Tongue (tissue), 2 donors: ENCODE data around the gene CFAP91. TPM values are rescaled to one million over a fixed set of nuclear protein-coding genes. Genes with fewer than 3 reads are reported as not detected.
A peak's percentile ranks its signal among the peaks of the same experiment; 100 is the strongest.

Source experiments
- DNase-seq: peaks from one replicate; pipeline ENCODE4 v3.0.0-alpha.2; 2015
- total RNA-seq: library from RNA; depleted of rRNA; stranded (reverse); fragments of >200 nt; gene quantifications from one replicate; pipeline ENCODE4 v1.2.3, GENCODE V29; 2014

CFAP91 gene
- total RNA-seq = 2.1 TPM

- peak; percentile 95 for DNase-seq
These were observed at the start of gene CFAP91 for GRCh38 chr3:119702530-119703527. CFAP91 (plus strand) TSS chr3:119703022; CDS start chr3:119703099, 77 bp downstream.

GRCh38 chr3:119653876-119654275 lies 48.9 kb upstream of the CFAP91 start:
- no peak for DNase-seq

GRCh38 chr3:119657887-119658702 lies 44.7 kb upstream of the CFAP91 start:
- DNase-seq = no peak

DNA sequence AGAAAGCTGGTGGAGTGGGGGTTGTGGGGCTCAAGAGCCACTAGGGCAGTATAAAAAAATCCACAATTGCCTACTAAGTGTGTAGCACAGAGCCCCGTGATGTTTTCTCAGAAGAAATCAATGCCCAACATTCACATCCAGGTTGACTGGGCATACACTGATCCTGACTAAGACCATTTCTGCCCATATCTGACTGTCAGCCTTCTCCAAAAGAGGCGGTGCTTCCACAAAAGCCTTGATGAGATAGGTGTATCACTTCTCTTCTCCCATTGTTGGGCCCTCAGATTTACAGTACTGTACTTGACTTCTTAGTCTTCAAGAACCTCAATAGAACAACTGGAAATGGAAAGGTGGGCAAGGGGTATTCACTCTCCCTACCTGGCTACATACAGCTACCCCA lies 43.8 kb upstream of the CFAP91 start:
- no peak for DNase-seq

DNA sequence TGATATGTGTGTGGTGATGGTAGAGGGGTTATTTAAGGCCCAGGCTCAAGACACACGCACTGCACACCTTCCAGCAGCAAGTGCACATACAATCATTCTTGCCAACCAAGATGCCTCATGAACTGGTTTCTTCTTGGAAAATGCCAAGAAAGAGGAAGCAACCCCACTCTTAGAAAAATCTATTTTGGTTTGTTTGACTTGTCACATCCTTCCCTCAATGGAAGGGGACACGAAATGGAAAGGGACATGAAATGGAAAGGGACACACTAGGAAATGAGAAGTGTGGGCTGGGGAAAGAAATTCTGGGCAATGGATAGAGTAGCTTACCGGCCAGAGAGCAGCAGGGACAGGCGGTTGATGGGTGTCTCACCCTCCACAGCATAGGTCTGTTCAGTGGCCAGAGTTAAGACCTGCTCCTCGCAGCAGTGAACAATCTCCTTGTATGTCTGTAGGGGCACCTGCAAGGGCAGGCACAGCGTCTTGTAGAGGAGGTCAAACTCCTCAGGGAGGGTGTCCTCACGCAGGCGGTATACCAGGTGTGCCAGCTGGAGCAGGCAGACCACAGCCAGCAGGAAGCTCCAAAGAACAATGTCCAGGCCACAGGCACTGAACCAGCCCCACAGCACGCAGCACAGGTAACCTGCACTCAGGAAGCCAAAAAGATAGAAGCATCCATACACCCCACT lies 43.1 kb upstream of the CFAP91 start:
- DNase-seq = no peak

GRCh38 chr3:119660474-119661440 lies 42.1 kb upstream of the CFAP91 start, which contains the start of gene POPDC2:
POPDC2 (minus strand) TSS chr3:119660589; CDS start chr3:119660423, 166 bp downstream.
- peak; percentile 51 for DNase-seq

- DNase-seq = peak; percentile 88
These were observed 40.0 kb upstream of the CFAP91 start for GRCh38 chr3:119662604-119663373.

DNA sequence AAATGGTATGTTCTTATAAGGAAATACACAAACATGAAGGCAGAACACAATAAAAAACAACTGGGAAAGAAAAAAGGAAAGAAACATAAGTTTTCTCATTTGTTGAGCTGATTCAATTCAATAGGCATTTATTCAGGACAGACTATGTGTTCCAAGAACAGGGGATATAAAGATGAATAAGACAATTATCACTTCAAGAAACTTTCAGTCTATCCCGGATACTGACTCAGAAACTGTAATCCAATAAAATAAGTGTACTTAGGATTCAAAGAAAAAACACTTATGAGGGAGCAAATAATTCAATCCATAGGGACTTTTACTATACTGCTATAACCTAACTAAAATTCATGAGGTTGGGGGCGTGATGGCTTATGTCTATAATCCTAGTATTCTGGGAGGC lies 38.9 kb upstream of the CFAP91 start:
- no peak for DNase-seq

GRCh38 chr3:119664370-119664769 lies 38.5 kb upstream of the CFAP91 start:
- no peak for DNase-seq

GRCh38 chr3:119664850-119665379 lies 37.9 kb upstream of the CFAP91 start:
- DNase-seq = no peak

DNA sequence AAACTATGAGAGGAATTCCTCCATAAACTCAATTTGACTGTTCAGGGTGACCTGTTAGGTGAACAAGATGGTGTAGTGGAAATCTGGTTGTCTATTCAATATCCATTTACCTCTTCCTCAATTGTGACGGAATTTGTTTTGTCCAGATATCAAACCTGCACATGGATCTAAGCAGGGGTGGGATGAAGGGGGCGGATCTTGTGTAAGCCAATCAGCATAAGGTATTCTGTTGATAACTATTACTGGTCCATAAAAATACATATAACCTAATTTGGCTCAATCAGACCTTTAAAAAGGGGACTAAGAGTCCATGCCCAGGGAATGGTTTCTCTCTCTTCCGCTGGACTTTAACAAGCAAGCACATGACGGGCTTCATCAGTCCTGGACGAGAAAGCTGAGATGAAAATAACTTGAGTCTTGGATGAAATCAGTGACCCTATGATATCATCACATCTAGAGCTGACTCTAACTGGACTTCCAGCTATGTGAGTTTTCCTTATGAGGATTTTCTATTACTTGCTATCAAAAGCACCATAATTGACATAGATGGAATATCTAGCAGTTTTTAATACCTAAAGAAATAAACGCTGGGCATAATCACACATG lies 36.8 kb upstream of the CFAP91 start:
- DNase-seq = no peak

DNA sequence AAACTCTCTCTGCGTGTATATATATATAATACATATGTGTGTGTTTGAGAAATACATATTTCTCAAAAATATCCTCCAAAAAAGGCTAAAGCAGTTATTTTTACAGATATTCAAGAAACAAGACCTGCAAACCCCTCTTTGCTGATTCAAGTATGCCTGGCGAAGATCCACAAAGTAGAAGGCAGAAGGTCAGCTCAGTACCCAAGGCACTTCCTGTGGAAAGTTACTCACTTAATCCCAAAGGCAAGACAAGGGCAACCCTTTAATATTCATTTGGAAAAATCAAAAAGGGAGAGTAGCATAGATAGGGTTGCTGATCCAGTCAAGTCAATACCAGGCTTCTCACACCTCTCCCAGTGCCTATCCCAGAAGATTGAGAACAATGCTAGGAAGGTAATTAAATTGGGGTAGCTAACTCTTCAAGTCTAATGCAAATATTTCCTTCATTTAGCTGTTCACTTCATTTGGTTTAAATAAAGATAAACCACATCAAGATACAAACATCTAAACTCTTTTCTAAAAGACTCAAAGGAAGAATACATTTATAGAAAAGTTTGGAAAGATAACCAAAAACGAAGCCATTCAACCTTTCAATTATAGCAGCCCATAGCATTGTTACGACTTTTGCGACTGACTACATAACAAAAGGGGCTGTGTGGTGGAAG lies 32.8 kb upstream of the CFAP91 start:
- DNase-seq = no peak

GRCh38 chr3:119672776-119673175 lies 30.0 kb upstream of the CFAP91 start:
- no peak for DNase-seq

DNA sequence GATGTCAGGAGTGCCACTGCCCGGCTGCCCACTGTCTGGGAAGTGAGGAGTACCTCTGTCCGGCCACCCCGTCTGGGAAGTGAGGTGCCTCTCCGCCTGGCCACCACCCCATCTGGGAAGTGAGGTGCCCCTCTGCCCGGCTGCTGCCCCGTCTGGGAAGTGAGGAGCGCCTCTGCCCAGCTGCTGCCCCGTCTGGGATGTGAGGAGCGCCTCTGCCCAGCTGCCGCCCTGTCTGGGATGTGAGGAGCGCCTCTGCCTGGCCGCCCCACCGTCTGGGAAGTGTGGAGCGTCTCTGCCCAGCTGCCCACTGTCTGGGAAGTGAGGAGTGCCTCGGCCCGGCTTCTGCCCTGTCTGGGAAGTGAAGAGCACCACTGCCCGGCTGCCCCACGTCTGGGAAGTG lies 28.9 kb upstream of the CFAP91 start:
- no peak for DNase-seq

DNA sequence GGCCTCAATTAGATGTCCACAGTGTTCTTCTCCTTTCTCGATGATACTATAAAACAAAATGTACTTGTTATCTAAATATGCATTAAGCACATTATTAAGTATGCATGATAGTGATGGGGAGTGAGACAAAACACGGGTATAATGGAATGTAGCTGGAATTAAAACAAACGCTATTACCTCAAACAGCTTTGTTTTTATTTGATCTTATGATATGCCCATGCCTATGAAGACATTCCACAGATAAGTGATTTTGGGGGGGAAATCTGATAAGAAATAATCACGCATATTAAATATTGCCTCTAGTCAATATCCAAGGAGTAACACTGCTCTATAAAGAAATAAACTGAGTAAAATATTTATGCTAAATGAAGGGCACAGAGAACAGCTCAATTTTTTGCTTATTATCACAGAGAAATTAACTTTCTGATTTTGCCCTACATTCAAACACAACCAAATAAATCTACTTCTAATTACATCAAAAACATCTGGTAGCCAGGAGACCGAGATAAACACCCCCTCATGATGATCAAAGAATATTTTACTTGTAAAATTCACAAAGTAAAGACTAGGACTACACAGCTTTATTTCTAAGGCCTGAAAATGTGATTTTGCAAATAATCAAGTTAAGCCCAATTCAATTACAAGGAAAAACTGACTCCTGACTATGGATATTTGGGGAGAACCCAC lies 27.5 kb upstream of the CFAP91 start:
- no peak for DNase-seq

DNA sequence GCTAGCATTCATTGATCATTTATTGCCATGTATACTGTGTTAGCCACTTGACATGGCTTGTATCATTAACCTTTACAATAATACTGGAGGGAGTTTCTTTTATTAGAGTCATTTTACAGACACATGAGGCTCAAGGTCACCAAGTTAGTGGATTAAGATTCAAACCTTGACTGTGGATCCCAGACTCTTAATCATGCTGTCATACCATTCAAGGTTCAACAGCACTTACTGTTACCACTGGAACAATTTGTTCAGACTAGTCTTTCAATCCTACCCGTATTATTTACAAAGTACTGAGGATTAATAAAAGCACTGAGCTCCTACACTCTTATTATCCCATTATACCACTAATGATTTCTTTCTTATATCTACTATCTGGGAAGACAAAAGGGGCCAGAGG lies 26.8 kb upstream of the CFAP91 start:
- DNase-seq = no peak

GRCh38 chr3:119676771-119677640 lies 25.8 kb upstream of the CFAP91 start, which contains the start of gene COX17:
COX17 (minus strand) TSS chr3:119677406; CDS start chr3:119677310, 96 bp downstream.
- DNase-seq = peak; percentile 99
